DMS79 treated with DMSO at 0.1 percent for 48 hours (cell line): ENCODE data around the gene GABBR2.
"Not testable (repeated sequence)": the region's sequence is repeated elsewhere in the genome, so short reads cannot be mapped to it uniquely, and the experiment has no call there.

ENCODE experiments used
- DNase-seq: peaks from one replicate; lab custom pipeline; 2025; lab: John Stamatoyannopoulos, UW

GABBR2 gene

DNA sequence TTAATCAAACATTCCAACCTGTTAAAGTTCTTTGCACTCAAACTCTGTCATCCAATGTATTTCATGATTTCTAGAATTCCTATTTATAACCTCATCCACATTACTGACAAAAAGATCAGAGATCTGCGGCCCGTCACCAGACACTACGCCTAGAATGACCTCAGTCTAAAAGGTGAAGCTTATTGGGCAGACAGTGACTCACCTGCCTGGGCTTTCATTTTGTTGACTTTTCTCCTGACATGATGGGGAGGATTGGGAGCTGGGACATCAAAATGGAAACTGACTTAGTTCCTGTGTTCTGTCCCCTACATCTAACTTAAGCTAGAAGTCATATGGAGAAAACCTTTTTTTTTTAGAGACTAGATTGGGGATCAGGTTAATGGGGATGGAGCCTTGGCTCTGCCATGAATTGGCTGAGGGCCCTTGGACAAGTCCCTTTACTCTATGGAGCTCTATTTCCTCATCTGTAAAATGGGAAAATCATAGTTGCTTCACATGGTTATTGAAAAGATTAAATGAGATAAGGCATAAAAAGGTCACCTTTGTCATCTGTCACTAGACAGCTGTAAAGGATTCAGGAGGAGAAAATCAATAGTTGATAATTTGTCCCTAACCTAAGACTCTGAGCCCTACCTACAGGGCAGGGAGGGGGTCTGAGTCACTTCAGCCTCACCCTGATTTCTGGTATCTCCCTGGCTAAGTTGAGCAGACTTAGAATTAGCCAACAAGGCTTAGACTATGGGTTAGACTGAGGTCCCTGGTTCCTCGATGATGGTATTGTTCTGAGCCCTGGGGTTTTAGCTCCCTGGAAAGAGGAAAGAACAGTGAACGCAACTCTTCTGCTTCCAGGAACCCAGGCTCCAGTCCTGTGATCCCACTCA, 228.5 kb downstream of the GABBR2 start:
- DNase-seq: no peak

DNA sequence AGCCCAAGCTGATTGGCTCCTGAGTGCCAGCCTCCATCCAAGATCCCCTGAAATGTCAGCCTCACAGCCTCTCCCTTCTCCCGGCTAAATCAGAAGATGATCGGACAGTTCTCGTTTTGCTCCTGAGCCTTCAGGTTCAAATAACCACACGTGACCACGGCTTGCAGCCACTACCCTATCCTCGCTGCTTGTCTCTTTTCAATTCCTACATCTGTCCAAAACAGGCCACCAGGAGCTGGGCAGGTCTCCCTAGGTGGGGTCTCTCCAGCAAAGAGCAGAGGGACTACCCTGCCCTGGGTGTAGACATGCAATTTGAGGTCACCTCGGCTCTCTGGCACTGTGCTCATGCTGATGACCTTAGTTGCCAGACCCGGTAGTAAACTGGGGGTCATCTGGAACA, 229.3 kb downstream of the GABBR2 start:
- DNase-seq: no peak

GRCh38 chr9:98477884-98478283, 230.9 kb downstream of the GABBR2 start:
- no peak for DNase-seq

DNA sequence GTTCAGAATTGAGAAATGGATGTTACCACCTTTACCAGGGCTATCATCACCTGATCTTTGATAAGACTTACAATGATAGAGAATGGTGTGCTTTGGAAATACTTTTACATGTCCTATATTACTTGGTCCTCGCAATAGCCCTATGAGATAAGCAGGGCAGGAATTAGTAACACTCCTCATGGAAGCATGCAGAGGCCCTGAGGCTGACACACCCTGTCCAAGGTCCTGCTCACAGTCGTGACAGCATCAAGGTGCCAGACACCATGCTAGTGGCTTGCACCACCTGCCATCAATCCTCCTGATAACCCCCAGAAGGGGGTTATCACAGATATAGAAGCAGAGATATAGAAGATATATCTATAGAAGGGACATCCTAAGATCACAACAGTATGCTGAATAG, 236.5 kb downstream of the GABBR2 start:
- DNase-seq: no peak

DNA sequence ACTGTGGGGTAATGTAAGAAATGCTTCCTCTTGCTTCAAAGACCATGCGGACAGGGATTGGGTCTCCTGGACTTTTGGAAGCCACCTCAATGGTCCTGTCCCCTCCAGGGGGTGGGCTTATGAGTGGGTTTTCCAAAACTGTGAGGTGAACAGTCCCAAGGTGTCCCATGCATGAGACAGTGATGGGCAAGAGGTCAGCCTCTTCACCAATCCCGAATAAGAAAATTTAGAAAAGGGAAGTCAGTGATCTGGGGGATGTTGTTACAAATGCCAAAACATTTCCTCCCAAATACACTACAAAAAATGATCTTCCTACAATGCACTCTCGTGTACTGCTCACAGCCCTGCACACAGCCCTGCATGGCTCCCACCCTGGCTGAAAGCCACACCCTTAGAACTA, 237.6 kb downstream of the GABBR2 start:
- DNase-seq: no peak

- no peak for DNase-seq
These were observed 240.0 kb downstream of the GABBR2 start for GRCh38 chr9:98468567-98469239.

DNA sequence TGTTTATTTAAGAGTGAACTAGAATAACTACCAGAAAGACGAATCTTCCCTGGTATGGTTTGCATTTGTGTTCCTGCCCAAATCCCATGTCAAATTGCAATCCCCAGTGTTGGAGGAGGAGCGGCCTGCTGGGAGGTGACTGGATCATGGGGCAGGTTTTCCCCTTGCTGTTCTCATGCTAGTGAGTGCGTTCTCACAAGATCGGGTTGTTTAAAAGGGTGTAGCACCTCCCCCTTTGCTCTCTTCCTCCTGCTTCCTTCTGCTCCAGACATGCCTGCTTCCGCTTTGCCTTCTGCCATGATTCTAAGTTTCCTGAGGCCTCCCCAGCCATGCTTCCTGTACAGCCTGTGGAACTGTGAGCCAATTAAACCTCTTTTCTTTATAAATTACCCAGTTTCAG, 242.9 kb downstream of the GABBR2 start:
- DNase-seq: no peak

GRCh38 chr9:98464156-98464690, 244.5 kb downstream of the GABBR2 start:
- DNase-seq: not testable (repeated sequence)

- DNase-seq: no peak
These were observed 246.4 kb downstream of the GABBR2 start for GRCh38 chr9:98462310-98462709.

- DNase-seq: no peak
These were observed 248.0 kb downstream of the GABBR2 start for GRCh38 chr9:98460704-98461103.

- DNase-seq: no peak
These were observed 250.9 kb downstream of the GABBR2 start for GRCh38 chr9:98457726-98458370.

- no peak for DNase-seq
These were observed 252.6 kb downstream of the GABBR2 start for GRCh38 chr9:98456156-98456613.

- DNase-seq: no peak
These were observed 253.2 kb downstream of the GABBR2 start for GRCh38 chr9:98455256-98456155.

DNA sequence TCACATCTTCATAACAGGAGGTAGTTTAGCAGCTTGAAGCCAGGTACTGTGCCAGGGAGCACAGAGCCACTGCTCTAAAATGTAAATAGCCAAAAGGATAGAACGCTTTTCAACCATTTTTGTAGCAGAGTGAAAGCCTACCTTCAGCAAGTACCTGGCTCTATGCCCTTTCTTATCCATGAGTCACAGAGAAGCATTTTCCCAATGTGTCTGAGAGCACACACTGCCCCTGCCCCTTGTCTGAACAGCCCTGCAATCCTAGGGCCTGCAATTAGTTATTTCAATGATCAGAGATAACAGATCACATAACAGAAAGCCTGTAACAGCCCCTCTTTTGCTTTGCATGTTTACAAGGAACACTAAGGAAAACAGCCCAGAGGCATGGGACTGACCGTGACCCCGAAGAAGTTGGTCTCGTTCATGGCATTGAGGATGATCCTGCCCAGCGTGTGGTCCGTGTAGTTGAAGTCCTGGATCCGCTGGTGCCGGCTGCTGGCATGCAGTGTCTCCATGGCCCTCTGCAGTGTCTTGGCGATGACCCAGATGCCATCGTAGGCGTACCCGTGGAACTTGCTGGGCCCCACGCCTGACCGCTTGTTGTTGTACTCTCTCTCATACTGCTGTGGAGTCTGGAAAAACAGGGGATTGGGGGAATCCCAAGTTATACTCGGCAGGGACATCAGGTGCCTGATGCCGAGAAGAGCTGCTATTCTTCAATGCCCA, 255.0 kb downstream of the GABBR2 start:
- DNase-seq: no peak

DNA sequence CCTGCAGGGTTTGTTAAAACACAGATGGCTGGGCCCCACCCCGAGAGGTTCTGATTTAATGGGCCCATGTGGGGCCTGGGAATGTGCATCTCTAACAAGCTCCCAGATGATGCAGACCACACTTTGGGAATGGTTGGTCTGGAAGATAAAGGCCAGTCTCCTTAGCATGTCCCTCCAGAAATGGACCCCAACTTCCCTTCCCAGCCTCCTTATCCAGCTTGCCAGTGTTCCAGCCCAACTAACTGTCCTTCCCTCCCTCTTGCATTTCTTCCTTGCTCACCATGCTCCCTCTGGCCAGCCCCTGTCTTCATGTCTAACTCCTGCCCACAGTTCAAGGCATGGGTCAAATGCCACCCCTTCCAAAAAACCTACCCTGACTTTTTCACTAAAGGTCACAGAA, 257.2 kb downstream of the GABBR2 start:
- DNase-seq: no peak

DNA sequence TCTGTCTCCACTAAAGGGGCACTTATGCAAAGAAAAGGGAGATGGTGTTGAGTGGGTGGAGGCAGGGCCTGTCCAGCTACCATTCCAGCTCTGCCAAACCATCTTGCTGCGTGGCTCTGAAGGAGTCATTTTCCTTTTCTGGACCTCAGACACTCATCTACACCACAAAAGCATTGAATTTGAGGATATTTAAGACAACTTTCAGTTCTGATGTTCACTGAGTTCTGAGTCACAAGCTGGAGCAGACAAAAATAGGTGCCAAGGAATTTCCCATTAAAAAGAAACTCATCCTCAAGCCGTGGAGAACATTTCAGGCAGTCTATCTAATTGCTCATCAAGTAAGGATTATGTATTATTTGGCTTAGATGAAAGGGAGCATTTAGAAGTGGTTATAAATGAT, 258.2 kb downstream of the GABBR2 start:
- DNase-seq: no peak

DNA sequence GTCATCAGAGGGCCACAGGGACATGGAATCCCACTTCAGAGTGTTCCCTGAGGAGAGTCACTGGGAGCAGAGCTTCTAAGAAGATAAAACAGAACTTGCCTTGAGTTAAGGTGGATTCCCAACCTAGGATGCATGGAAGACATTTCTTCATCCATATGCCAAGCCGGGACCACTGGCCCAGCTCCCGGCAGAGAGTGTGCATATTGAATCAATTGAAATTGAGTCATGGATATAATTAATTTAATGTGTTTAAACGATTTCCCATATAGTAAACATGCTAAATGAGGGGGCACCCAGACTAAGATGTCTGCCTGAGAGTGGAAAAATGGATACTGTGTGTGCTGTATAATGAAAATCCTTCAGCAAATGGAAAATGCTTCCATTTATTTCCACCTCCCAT, 258.9 kb downstream of the GABBR2 start:
- no peak for DNase-seq

- DNase-seq: no peak
These were observed 263.2 kb downstream of the GABBR2 start for GRCh38 chr9:98445576-98445975.

GRCh38 chr9:98444601-98445000, 264.1 kb downstream of the GABBR2 start:
- DNase-seq: no peak

- no peak for DNase-seq
These were observed 266.2 kb downstream of the GABBR2 start for GRCh38 chr9:98442541-98442940.

GRCh38 chr9:98442114-98442513, 266.6 kb downstream of the GABBR2 start:
- DNase-seq: no peak
